ENCODE data around the gene HHAT. TPM values are rescaled to one million over a fixed set of nuclear protein-coding genes. Genes with fewer than 3 reads are reported as not detected.

Gene HHAT
- polyA plus RNA-seq, 1 donor from 2014 or later, result 5.3 TPM

DNA sequence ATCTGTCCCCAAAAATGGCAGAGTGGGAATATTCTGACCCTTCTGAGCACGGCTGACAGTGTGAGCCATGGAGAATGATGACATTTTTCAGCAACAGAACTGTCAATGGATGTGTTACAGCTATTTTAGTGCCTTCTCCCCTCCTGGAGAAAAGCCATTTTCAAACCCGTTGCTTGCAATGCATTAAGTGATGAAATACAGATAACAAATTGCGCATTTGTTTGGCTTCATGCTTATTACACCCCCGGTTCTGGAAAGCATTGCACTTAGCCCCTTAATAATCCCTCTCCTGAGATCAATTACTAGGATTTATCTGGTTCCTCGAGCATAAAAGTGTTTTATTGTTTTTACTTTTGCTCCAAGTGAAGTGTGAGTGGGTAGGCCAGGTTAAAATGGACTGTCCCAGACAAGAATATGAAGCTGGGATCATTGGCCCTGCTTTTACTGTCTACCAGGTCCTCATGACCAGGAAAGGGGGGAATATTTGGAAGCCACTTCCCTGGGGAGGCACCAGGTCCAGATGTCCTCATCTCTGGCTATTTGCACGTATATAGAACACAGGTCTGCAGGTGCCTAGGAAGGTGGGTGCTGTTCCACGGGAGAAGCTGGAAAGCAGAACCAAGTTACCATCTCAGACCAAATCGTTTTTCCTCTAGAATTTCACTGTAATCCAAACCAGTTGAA is 37.5 kb upstream of the HHAT start:
- Histone ChIP-seq H3F3A (ENCODE audit: insufficient read depth, low read length, poor library complexity, severe bottlenecking) (no peaks in the 10 kb centered on the region), H3K4me2 (ENCODE audit: low read length) (peak overlapping the region; percentile 27), H3K4me3 (ENCODE audit: low read length) (peak overlapping the region; percentile 67), H3K27ac (ENCODE audit: low read length) (peak overlapping the region; percentile 86), H3K27me3 (ENCODE audit: insufficient read depth, low read depth, low read length) (no peaks in the 10 kb centered on the region), H2AFZ (ENCODE audit: low read depth, low read length) (no peak overlapping the region), H3K36me3 (ENCODE audit: insufficient read depth, low read length) (no peaks in the 10 kb centered on the region), H3K9me2 (ENCODE audit: insufficient read depth, low read length) (no peaks in the 10 kb centered on the region), H3K9ac (ENCODE audit: low read length) (peak overlapping the region; percentile 81), H4K20me1 (ENCODE audit: insufficient read depth) (no peaks in the 10 kb centered on the region), H3K9me3 (ENCODE audit: low read length) (no peaks in the 10 kb centered on the region), H3K79me2 (replicated peaks; ENCODE audit: insufficient read depth, low read length) (peaks cover 7% of the 10 kb centered on the region)
- TF ChIP-seq EP300 (conservative IDR thresholded peaks at IDR 0.05; ENCODE audit: poor library complexity, severe bottlenecking) (no peak), TAF1 (IDR thresholded peaks at IDR 0.05; ENCODE audit: low read depth) (no peak), CTCF (IDR thresholded peaks at IDR 0.05; ENCODE audit: poor library complexity, severe bottlenecking) (no peak), MXI1 (conservative IDR thresholded peaks at IDR 0.05; ENCODE audit: poor library complexity, severe bottlenecking) (no peak), EZH2 (IDR thresholded peaks at IDR 0.05; ENCODE audit: borderline replicate concordance, insufficient read depth, low read length, poor library complexity, severe bottlenecking) (no peak), POLR2AphosphoS5 (IDR thresholded peaks at IDR 0.05) (no peak), RAD21 (conservative IDR thresholded peaks at IDR 0.05) (no peak), SMC3 (conservative IDR thresholded peaks at IDR 0.05; ENCODE audit: poor library complexity) (no peak)
- TF ChIP-seq, protein P1, sequence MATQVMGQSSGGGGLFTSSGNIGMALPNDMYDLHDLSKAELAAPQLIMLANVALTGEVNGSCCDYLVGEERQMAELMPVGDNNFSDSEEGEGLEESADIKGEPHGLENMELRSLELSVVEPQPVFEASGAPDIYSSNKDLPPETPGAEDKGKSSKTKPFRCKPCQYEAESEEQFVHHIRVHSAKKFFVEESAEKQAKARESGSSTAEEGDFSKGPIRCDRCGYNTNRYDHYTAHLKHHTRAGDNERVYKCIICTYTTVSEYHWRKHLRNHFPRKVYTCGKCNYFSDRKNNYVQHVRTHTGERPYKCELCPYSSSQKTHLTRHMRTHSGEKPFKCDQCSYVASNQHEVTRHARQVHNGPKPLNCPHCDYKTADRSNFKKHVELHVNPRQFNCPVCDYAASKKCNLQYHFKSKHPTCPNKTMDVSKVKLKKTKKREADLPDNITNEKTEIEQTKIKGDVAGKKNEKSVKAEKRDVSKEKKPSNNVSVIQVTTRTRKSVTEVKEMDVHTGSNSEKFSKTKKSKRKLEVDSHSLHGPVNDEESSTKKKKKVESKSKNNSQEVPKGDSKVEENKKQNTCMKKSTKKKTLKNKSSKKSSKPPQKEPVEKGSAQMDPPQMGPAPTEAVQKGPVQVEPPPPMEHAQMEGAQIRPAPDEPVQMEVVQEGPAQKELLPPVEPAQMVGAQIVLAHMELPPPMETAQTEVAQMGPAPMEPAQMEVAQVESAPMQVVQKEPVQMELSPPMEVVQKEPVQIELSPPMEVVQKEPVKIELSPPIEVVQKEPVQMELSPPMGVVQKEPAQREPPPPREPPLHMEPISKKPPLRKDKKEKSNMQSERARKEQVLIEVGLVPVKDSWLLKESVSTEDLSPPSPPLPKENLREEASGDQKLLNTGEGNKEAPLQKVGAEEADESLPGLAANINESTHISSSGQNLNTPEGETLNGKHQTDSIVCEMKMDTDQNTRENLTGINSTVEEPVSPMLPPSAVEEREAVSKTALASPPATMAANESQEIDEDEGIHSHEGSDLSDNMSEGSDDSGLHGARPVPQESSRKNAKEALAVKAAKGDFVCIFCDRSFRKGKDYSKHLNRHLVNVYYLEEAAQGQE (IDR thresholded peaks at IDR 0.05; ENCODE audit: borderline replicate concordance), result no peak

DNA sequence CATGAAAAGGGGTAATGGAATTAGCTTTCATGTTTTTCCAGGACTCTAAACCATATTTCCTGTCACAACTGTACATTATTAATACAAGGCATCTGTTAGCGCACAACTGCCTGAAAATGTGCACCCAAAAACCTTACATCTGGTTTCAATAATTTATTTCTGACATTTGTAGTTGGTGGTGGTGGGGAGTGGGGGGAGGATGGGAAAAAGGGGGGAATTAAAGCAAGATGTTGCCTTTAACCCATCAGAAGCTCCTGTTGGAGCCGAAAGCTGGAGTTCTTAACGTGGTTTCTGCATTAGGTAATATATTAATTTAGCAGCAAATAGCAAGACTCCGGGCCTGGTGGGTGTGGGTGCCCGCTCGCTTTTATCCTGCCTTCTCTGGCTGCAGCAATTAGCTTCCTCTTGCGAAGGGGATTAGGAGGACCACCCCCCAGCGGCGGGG is 36.9 kb upstream of the HHAT start:
- no peaks in the 10 kb centered on the region for H3K36me3 ChIP-seq (ENCODE audit: insufficient read depth, low read length)
- peaks cover 7% of the 10 kb centered on the region for H3K79me2 ChIP-seq (replicated peaks; ENCODE audit: insufficient read depth, low read length)
- H3K9me3 ChIP-seq (ENCODE audit: low read length), result no peaks in the 10 kb centered on the region
- peak overlapping the region; percentile 81 for H3K9ac ChIP-seq (ENCODE audit: low read length)
- peak overlapping the region; percentile 27 for H3K4me2 ChIP-seq (ENCODE audit: low read length)
- no peaks in the 10 kb centered on the region for H3K27me3 ChIP-seq (ENCODE audit: insufficient read depth, low read depth, low read length)
- peak overlapping the region; percentile 67 for H3K4me3 ChIP-seq (ENCODE audit: low read length)
- H2AFZ ChIP-seq (ENCODE audit: low read depth, low read length), result peak overlapping the region; percentile 65
- TF ChIP-seq TAF1 (IDR thresholded peaks at IDR 0.05; ENCODE audit: low read depth) (no peak), RAD21 (conservative IDR thresholded peaks at IDR 0.05) (no peak), POLR2AphosphoS5 (IDR thresholded peaks at IDR 0.05) (no peak), EP300 (conservative IDR thresholded peaks at IDR 0.05; ENCODE audit: poor library complexity, severe bottlenecking) (no peak), CTCF (IDR thresholded peaks at IDR 0.05; ENCODE audit: poor library complexity, severe bottlenecking) (no peak), MXI1 (conservative IDR thresholded peaks at IDR 0.05; ENCODE audit: poor library complexity, severe bottlenecking) (no peak), EZH2 (IDR thresholded peaks at IDR 0.05; ENCODE audit: borderline replicate concordance, insufficient read depth, low read length, poor library complexity, severe bottlenecking) (no peak), SMC3 (conservative IDR thresholded peaks at IDR 0.05; ENCODE audit: poor library complexity) (no peak)
- TF ChIP-seq, protein P1 (IDR thresholded peaks at IDR 0.05; ENCODE audit: borderline replicate concordance), result no peak
- H3K9me2 ChIP-seq (ENCODE audit: insufficient read depth, low read length), result no peaks in the 10 kb centered on the region
- H3F3A ChIP-seq (ENCODE audit: insufficient read depth, low read length, poor library complexity, severe bottlenecking), result no peaks in the 10 kb centered on the region
- H4K20me1 ChIP-seq (ENCODE audit: insufficient read depth), result no peaks in the 10 kb centered on the region
- peak overlapping the region; percentile 86 for H3K27ac ChIP-seq (ENCODE audit: low read length)
